Measurements from ENCODE around the gene MFSD6.

MFSD6 gene

DNA sequence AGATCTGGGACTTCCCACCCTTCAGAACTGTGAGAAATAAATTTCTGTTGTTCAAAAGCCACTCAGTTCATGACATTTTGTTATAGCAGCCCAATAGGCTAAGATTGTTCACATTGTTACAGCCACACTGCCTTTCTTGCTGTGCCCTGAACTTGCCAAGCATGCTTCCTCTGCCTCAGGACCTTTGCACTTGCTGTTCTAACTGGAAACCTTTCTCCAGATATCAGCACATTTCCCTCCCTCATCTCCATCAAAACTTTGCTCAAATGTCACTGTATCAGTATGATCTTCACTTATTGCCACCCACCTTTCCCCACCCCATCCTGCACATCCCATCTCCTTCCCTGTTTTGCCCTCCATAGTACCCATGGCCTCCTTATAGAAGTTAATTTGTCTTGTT, 32.1 kb upstream of the MFSD6 start:
- Histone ChIP-seq H3K4me1 (ENCODE audit: control insufficient read depth, insufficient read depth, low read length) (no peaks in the 10 kb centered on the region), H3K9me3 (ENCODE audit: control insufficient read depth in 2 of 2, low read length in 2 of 2) (no peaks in the 10 kb centered on the region), H3K9ac (ENCODE audit: low read length in 2 of 2) (no peak overlapping the region), H3K36me3 (ENCODE audit: control insufficient read depth in 2 of 2, insufficient read depth in 2 of 2, low read length in 2 of 2) (peaks cover 2% of the 10 kb centered on the region in 2 donors), H3K27ac (ENCODE audit: low read length) (no peak overlapping the region), H3K27me3 (ENCODE audit: control insufficient read depth in 1 of 2, insufficient read depth in 2 of 2, low read length in 2 of 2) (no peaks in the 10 kb centered on the region), H3K4me3 (ENCODE audit: low read length in 2 of 2) (no peak overlapping the region)

- Histone ChIP-seq H3K27ac (ENCODE audit: low read length) (no peak overlapping the region), H3K9me3 (ENCODE audit: control insufficient read depth in 2 of 2, low read length in 2 of 2) (no peaks in the 10 kb centered on the region), H3K4me3 (ENCODE audit: low read length in 2 of 2) (no peak overlapping the region), H3K9ac (ENCODE audit: low read length in 2 of 2) (no peak overlapping the region), H3K4me1 (ENCODE audit: control insufficient read depth, insufficient read depth, low read length) (no peaks in the 10 kb centered on the region), H3K27me3 (ENCODE audit: control insufficient read depth in 1 of 2, insufficient read depth in 2 of 2, low read length in 2 of 2) (no peaks in the 10 kb centered on the region), H3K36me3 (ENCODE audit: control insufficient read depth in 2 of 2, insufficient read depth in 2 of 2, low read length in 2 of 2) (no peaks in the 10 kb centered on the region)
Measured at GRCh38 chr2:190376591-190377245, 31.4 kb upstream of the MFSD6 start.

- Histone ChIP-seq H3K27ac (ENCODE audit: low read length) (no peak overlapping the region), H3K9ac (ENCODE audit: low read length in 2 of 2) (no peak overlapping the region), H3K9me3 (ENCODE audit: control insufficient read depth in 2 of 2, low read length in 2 of 2) (no peaks in the 10 kb centered on the region), H3K27me3 (ENCODE audit: control insufficient read depth in 1 of 2, insufficient read depth in 2 of 2, low read length in 2 of 2) (no peaks in the 10 kb centered on the region), H3K36me3 (ENCODE audit: control insufficient read depth in 2 of 2, insufficient read depth in 2 of 2, low read length in 2 of 2) (no peaks in the 10 kb centered on the region), H3K4me1 (ENCODE audit: control insufficient read depth, insufficient read depth, low read length) (no peaks in the 10 kb centered on the region), H3K4me3 (ENCODE audit: low read length in 2 of 2) (no peak overlapping the region)
Measured at GRCh38 chr2:190378880-190379237, 29.3 kb upstream of the MFSD6 start.

GRCh38 chr2:190379249-190379964, 28.7 kb upstream of the MFSD6 start:
- H3K27me3 ChIP-seq (ENCODE audit: control insufficient read depth in 1 of 2, insufficient read depth in 2 of 2, low read length in 2 of 2) = no peaks in the 10 kb centered on the region
- H3K9me3 ChIP-seq (ENCODE audit: control insufficient read depth in 2 of 2, low read length in 2 of 2) = no peaks in the 10 kb centered on the region
- no peaks in the 10 kb centered on the region for H3K4me1 ChIP-seq (ENCODE audit: control insufficient read depth, insufficient read depth, low read length)
- no peaks in the 10 kb centered on the region for H3K36me3 ChIP-seq (ENCODE audit: control insufficient read depth in 2 of 2, insufficient read depth in 2 of 2, low read length in 2 of 2)
- H3K4me3 ChIP-seq (ENCODE audit: low read length in 2 of 2) = no peak overlapping the region
- H3K9ac ChIP-seq (ENCODE audit: low read length in 2 of 2) = no peak overlapping the region
- H3K27ac ChIP-seq (ENCODE audit: low read length) = no peak overlapping the region

DNA sequence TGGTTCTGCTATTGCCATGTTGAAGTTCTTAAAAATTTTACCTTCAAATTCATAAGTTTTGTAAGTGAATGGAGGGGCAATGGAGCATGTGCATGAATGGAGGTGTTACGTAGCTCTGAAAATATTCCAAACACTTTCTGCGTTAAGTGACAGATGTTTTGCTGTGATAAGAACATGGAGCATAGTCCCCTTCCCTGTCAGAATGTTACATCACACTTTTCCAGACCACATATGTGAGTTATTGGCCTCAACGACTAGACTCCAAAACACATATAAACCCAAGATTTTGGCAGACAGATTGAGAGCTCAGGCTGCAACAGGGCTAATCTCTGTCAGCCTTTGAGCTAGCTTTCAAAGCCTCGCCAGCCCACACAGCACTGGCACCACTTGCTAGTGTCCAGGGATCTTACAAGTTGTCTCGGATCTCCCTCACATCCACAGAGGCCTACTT, 27.2 kb upstream of the MFSD6 start:
- Histone ChIP-seq H3K9me3 (ENCODE audit: control insufficient read depth in 2 of 2, low read length in 2 of 2) (no peaks in the 10 kb centered on the region), H3K4me1 (ENCODE audit: control insufficient read depth, insufficient read depth, low read length) (no peaks in the 10 kb centered on the region), H3K4me3 (ENCODE audit: low read length in 2 of 2) (no peak overlapping the region), H3K27ac (ENCODE audit: low read length) (no peak overlapping the region), H3K9ac (ENCODE audit: low read length in 2 of 2) (no peak overlapping the region), H3K27me3 (ENCODE audit: control insufficient read depth in 1 of 2, insufficient read depth in 2 of 2, low read length in 2 of 2) (no peaks in the 10 kb centered on the region), H3K36me3 (ENCODE audit: control insufficient read depth in 2 of 2, insufficient read depth in 2 of 2, low read length in 2 of 2) (no peaks in the 10 kb centered on the region)

DNA sequence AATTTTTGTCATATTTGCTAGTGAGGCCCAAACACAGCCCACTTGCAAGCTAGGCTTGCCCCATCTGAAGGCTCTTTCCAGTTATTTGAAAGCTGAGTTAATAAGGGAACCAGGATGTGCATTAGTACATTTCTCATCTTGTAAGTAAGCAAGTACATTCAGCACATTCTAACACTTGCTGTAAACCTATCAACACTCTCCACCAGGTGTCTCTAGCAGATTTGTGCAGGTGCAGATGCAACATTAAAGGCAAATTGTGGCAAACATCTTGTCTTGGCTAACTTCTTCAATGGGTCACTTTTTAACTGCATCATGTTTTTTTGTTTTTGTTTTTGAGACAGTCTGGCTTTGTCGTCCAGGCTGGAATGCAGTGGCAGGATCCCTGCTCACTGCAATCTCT, 25.3 kb upstream of the MFSD6 start:
- H3K4me3 ChIP-seq (ENCODE audit: low read length in 2 of 2) = no peak overlapping the region
- no peaks in the 10 kb centered on the region for H3K4me1 ChIP-seq (ENCODE audit: control insufficient read depth, insufficient read depth, low read length)
- H3K9me3 ChIP-seq (ENCODE audit: control insufficient read depth in 2 of 2, low read length in 2 of 2) = no peaks in the 10 kb centered on the region
- H3K27ac ChIP-seq (ENCODE audit: low read length) = no peak overlapping the region
- no peaks in the 10 kb centered on the region for H3K36me3 ChIP-seq (ENCODE audit: control insufficient read depth in 2 of 2, insufficient read depth in 2 of 2, low read length in 2 of 2)
- no peaks in the 10 kb centered on the region for H3K27me3 ChIP-seq (ENCODE audit: control insufficient read depth in 1 of 2, insufficient read depth in 2 of 2, low read length in 2 of 2)
- H3K9ac ChIP-seq (ENCODE audit: low read length in 2 of 2) = no peak overlapping the region

GRCh38 chr2:190387422-190387821, 20.7 kb upstream of the MFSD6 start:
- H3K27ac ChIP-seq (ENCODE audit: low read length) = no peak overlapping the region
- H3K4me3 ChIP-seq (ENCODE audit: low read length in 2 of 2) = no peak overlapping the region
- no peaks in the 10 kb centered on the region for H3K36me3 ChIP-seq (ENCODE audit: control insufficient read depth in 2 of 2, insufficient read depth in 2 of 2, low read length in 2 of 2)
- H3K4me1 ChIP-seq (ENCODE audit: control insufficient read depth, insufficient read depth, low read length) = no peaks in the 10 kb centered on the region
- H3K9me3 ChIP-seq (ENCODE audit: control insufficient read depth in 2 of 2, low read length in 2 of 2) = no peaks in the 10 kb centered on the region
- no peaks in the 10 kb centered on the region for H3K27me3 ChIP-seq (ENCODE audit: control insufficient read depth in 1 of 2, insufficient read depth in 2 of 2, low read length in 2 of 2)
- H3K9ac ChIP-seq (ENCODE audit: low read length in 2 of 2) = no peak overlapping the region

GRCh38 chr2:190396271-190396670, 11.9 kb upstream of the MFSD6 start:
- Histone ChIP-seq H3K4me3 (ENCODE audit: low read length in 2 of 2) (no peak overlapping the region), H3K9ac (ENCODE audit: low read length in 2 of 2) (no peak overlapping the region), H3K36me3 (ENCODE audit: control insufficient read depth in 2 of 2, insufficient read depth in 2 of 2, low read length in 2 of 2) (no peaks in the 10 kb centered on the region), H3K4me1 (ENCODE audit: control insufficient read depth, insufficient read depth, low read length) (no peaks in the 10 kb centered on the region), H3K27ac (ENCODE audit: low read length) (no peak overlapping the region), H3K27me3 (ENCODE audit: control insufficient read depth in 1 of 2, insufficient read depth in 2 of 2, low read length in 2 of 2) (no peaks in the 10 kb centered on the region), H3K9me3 (ENCODE audit: control insufficient read depth in 2 of 2, low read length in 2 of 2) (no peaks in the 10 kb centered on the region)

- Histone ChIP-seq H3K9ac (ENCODE audit: low read length in 2 of 2) (no peak overlapping the region), H3K4me1 (ENCODE audit: control insufficient read depth, insufficient read depth, low read length) (peaks cover 5% of the 10 kb centered on the region), H3K27me3 (ENCODE audit: control insufficient read depth in 1 of 2, insufficient read depth in 2 of 2, low read length in 2 of 2) (no peaks in the 10 kb centered on the region), H3K9me3 (ENCODE audit: control insufficient read depth in 2 of 2, low read length in 2 of 2) (no peaks in the 10 kb centered on the region), H3K4me3 (ENCODE audit: low read length in 2 of 2) (no peak overlapping the region), H3K27ac (ENCODE audit: low read length) (no peak overlapping the region), H3K36me3 (ENCODE audit: control insufficient read depth in 2 of 2, insufficient read depth in 2 of 2, low read length in 2 of 2) (no peaks in the 10 kb centered on the region)
Measured at GRCh38 chr2:190402986-190403603, 5.1 kb upstream of the MFSD6 start.

- no peak overlapping the region for H3K27ac ChIP-seq (ENCODE audit: low read length)
- peaks cover 9% of the 10 kb centered on the region for H3K4me1 ChIP-seq (ENCODE audit: control insufficient read depth, insufficient read depth, low read length)
- no peak overlapping the region for H3K4me3 ChIP-seq (ENCODE audit: low read length in 2 of 2)
- H3K27me3 ChIP-seq (ENCODE audit: control insufficient read depth in 1 of 2, insufficient read depth in 2 of 2, low read length in 2 of 2) = no peaks in the 10 kb centered on the region
- H3K9ac ChIP-seq (ENCODE audit: low read length in 2 of 2) = no peak overlapping the region
- no peaks in the 10 kb centered on the region for H3K36me3 ChIP-seq (ENCODE audit: control insufficient read depth in 2 of 2, insufficient read depth in 2 of 2, low read length in 2 of 2)
- H3K9me3 ChIP-seq (ENCODE audit: control insufficient read depth in 2 of 2, low read length in 2 of 2) = no peaks in the 10 kb centered on the region
Measured at GRCh38 chr2:190404487-190404886, 3.7 kb upstream of the MFSD6 start.

DNA sequence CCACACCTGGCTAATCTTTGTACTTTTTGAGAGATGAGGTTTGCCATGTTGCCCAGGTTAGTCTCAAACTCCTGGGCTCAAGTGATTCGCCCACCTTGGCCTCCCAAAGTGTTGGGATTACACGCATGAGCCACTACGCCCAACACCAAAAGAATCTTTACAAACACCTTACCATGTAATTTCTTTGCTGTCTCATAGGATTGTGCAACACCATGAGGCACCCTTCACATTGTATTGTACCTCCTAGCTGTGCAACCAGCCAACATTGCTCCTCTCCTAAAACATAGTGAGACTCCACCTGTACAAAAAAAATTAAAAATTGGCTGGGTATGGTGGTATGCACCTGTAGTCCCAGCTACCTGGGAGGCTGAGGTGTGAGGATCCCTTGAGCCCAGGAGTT, 3.1 kb upstream of the MFSD6 start:
- Histone ChIP-seq H3K9ac (ENCODE audit: low read length in 2 of 2) (no peak overlapping the region), H3K4me3 (ENCODE audit: low read length in 2 of 2) (no peak overlapping the region), H3K27me3 (ENCODE audit: control insufficient read depth in 1 of 2, insufficient read depth in 2 of 2, low read length in 2 of 2) (no peaks in the 10 kb centered on the region), H3K27ac (ENCODE audit: low read length) (no peak overlapping the region), H3K4me1 (ENCODE audit: control insufficient read depth, insufficient read depth, low read length) (peaks cover 9% of the 10 kb centered on the region), H3K36me3 (ENCODE audit: control insufficient read depth in 2 of 2, insufficient read depth in 2 of 2, low read length in 2 of 2) (no peaks in the 10 kb centered on the region), H3K9me3 (ENCODE audit: control insufficient read depth in 2 of 2, low read length in 2 of 2) (no peaks in the 10 kb centered on the region)
